ENCODE measurements around the gene CTPS2. TPM values are rescaled to one million over a fixed set of nuclear protein-coding genes. Genes with fewer than 3 reads are reported as not detected.
A peak's percentile ranks its signal among the peaks of the same experiment; 100 is the strongest.

CTPS2 gene
- total RNA-seq, 1 donor from 2014 or later: 11.4 TPM

DNA sequence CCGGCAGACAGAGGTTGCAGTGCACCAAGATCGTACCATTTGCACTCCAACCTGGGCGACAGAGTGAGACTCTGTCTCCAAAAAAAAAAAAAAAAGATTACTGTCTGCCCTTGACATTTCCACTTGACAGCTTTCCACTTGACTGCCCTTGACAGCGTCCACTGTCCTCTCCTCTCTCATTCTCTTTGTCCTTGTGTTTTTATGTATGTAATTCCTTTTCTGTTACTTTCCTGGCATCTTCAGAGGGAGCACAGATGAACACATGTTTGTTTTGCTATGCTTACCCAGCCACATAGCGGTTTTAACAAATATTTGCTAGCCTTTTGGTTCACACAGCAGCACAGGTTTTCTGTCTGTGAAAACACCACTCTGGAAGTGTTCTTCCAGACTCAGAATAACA is 33.2 kb upstream of the CTPS2 start:
- Histone ChIP-seq H3K79me2 (ENCODE audit: insufficient read depth, low read length) (no peaks in the 10 kb centered on the region), H3K36me3 (ENCODE audit: insufficient read depth, low read length) (peaks cover 11% of the 10 kb centered on the region), H3K4me2 (ENCODE audit: low read length) (no peak overlapping the region), H3K27ac (ENCODE audit: low read depth, low read length) (no peak overlapping the region), H3K4me3 (ENCODE audit: insufficient read depth, low read depth, low read length) (no peak overlapping the region), H3K27me3 (ENCODE audit: insufficient read depth, low read length) (no peaks in the 10 kb centered on the region), H3K4me1 (ENCODE audit: insufficient read depth, low read length) (peaks cover 9% of the 10 kb centered on the region), H2AFZ (ENCODE audit: low read depth, low read length) (no peak overlapping the region), H4K20me1 (ENCODE audit: insufficient read depth, low read length) (peaks cover 5% of the 10 kb centered on the region), H3K9ac (ENCODE audit: low read length) (no peak overlapping the region), H3K9me3 (ENCODE audit: insufficient read depth, low read depth, low read length) (no peaks in the 10 kb centered on the region)
- FAIRE-seq (no peak), DNase-seq (ENCODE audit: low read depth) (no peak)
- Mint-ChIP-seq H3K9me3 (ENCODE audit: unreplicated experiment) (no peaks in the 10 kb centered on the region), H3K27ac (ENCODE audit: unreplicated experiment) (no peak overlapping the region), H3K4me3 (ENCODE audit: unreplicated experiment) (no peak overlapping the region), H3K36me3 (ENCODE audit: low read depth, unreplicated experiment) (peaks cover 4% of the 10 kb centered on the region), H3K4me1 (ENCODE audit: low read depth, unreplicated experiment) (peaks cover 9% of the 10 kb centered on the region), H3K27me3 (ENCODE audit: low read depth, unreplicated experiment) (no peaks in the 10 kb centered on the region)
- TF ChIP-seq EZH2 (IDR thresholded peaks at IDR 0.05; ENCODE audit: insufficient read depth, low read length): no peak
- TF ChIP-seq, protein P1, sequence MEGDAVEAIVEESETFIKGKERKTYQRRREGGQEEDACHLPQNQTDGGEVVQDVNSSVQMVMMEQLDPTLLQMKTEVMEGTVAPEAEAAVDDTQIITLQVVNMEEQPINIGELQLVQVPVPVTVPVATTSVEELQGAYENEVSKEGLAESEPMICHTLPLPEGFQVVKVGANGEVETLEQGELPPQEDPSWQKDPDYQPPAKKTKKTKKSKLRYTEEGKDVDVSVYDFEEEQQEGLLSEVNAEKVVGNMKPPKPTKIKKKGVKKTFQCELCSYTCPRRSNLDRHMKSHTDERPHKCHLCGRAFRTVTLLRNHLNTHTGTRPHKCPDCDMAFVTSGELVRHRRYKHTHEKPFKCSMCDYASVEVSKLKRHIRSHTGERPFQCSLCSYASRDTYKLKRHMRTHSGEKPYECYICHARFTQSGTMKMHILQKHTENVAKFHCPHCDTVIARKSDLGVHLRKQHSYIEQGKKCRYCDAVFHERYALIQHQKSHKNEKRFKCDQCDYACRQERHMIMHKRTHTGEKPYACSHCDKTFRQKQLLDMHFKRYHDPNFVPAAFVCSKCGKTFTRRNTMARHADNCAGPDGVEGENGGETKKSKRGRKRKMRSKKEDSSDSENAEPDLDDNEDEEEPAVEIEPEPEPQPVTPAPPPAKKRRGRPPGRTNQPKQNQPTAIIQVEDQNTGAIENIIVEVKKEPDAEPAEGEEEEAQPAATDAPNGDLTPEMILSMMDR (IDR thresholded peaks at IDR 0.05; ENCODE audit: insufficient read depth, low read depth, low read length): no peak

DNA sequence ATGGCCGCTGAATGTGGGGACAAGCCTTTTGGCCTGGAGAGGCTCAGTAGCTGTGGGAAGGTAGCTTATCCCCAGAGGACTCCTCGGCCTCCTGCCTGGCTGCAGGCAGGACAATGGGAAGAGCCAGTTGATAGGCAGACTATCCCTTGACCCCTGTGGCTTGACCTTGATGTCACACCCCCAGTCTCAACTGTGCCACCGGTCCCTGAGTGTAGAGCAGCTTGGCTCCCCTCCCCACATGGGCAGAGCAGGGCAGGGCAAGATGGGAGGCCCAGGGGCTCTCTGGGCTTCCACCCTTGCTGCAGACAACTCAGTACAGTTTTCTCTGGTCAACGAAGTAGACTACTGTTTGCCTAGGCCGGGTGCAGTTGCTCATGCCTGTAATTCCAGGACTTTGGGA is 32.6 kb upstream of the CTPS2 start:
- H3K36me3 ChIP-seq (ENCODE audit: insufficient read depth, low read length): peaks cover 11% of the 10 kb centered on the region
- no peak overlapping the region for H2AFZ ChIP-seq (ENCODE audit: low read depth, low read length)
- H3K79me2 ChIP-seq (ENCODE audit: insufficient read depth, low read length): no peaks in the 10 kb centered on the region
- Mint-ChIP-seq H3K9me3 (ENCODE audit: unreplicated experiment) (no peaks in the 10 kb centered on the region), H3K36me3 (ENCODE audit: low read depth, unreplicated experiment) (peaks cover 4% of the 10 kb centered on the region), H3K4me1 (ENCODE audit: low read depth, unreplicated experiment) (peaks cover 9% of the 10 kb centered on the region), H3K27ac (ENCODE audit: unreplicated experiment) (no peak overlapping the region), H3K4me3 (ENCODE audit: unreplicated experiment) (no peak overlapping the region), H3K27me3 (ENCODE audit: low read depth, unreplicated experiment) (no peaks in the 10 kb centered on the region)
- H3K27ac ChIP-seq (ENCODE audit: low read depth, low read length): no peak overlapping the region
- no peak overlapping the region for H3K4me3 ChIP-seq (ENCODE audit: insufficient read depth, low read depth, low read length)
- H3K27me3 ChIP-seq (ENCODE audit: insufficient read depth, low read length): no peaks in the 10 kb centered on the region
- H4K20me1 ChIP-seq (ENCODE audit: insufficient read depth, low read length): peaks cover 5% of the 10 kb centered on the region
- no peak for DNase-seq (ENCODE audit: low read depth)
- no peak overlapping the region for H3K9ac ChIP-seq (ENCODE audit: low read length)
- no peak overlapping the region for H3K4me2 ChIP-seq (ENCODE audit: low read length)
- H3K4me1 ChIP-seq (ENCODE audit: insufficient read depth, low read length): peaks cover 9% of the 10 kb centered on the region
- peak; percentile 56 for FAIRE-seq
- TF ChIP-seq, protein P1 (IDR thresholded peaks at IDR 0.05; ENCODE audit: insufficient read depth, low read depth, low read length): no peak
- no peak for TF ChIP-seq EZH2 (IDR thresholded peaks at IDR 0.05; ENCODE audit: insufficient read depth, low read length)
- H3K9me3 ChIP-seq (ENCODE audit: insufficient read depth, low read depth, low read length): no peaks in the 10 kb centered on the region

DNA sequence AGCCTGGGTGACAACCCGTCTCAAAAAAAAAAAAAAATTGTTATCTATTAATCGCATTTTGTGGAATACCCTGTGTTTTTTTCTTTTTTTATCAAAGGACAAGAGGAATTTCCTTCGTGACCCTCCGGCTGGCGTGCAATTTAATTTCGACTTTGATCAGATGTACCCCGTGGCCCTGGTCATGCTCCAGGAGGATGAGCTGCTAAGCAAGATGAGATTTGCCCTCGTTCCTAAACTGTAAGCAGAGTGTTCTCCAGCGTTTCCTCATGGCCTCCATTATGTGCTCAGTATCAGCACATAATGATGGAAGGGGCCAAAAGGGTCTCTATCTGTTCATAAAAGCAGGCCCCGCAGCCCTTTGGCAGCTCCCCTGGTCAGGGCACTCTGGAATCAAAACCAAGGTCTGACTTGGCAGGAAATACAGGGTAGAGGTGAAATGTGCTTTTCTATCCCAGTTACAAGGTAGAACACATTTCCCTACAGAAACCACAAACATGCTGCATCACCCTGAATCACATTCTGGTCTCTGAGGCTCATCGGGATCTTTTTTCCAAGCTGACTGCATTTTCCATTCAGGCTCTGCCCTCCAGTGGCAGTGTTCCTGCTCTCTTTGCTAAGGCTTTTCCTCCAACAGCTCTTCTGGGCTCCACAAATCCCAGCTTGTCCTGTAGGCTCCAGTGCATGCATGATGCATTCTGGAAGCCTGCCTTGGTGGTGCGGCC is 31.3 kb upstream of the CTPS2 start:
- peak overlapping the region; percentile 61 for H3K27ac ChIP-seq (ENCODE audit: low read depth, low read length)
- no peaks in the 10 kb centered on the region for H3K79me2 ChIP-seq (ENCODE audit: insufficient read depth, low read length)
- H3K4me3 Mint-ChIP-seq (ENCODE audit: unreplicated experiment): no peak overlapping the region
- H3K4me2 ChIP-seq (ENCODE audit: low read length): peak overlapping the region; percentile 64
- no peak overlapping the region for H2AFZ ChIP-seq (ENCODE audit: low read depth, low read length)
- TF ChIP-seq, protein P1 (IDR thresholded peaks at IDR 0.05; ENCODE audit: insufficient read depth, low read depth, low read length): peak; percentile 49
- no peak for TF ChIP-seq EZH2 (IDR thresholded peaks at IDR 0.05; ENCODE audit: insufficient read depth, low read length)
- peak overlapping the region; percentile 46 for H3K9ac ChIP-seq (ENCODE audit: low read length)
- no peak overlapping the region for H3K4me3 ChIP-seq (ENCODE audit: insufficient read depth, low read depth, low read length)
- peak overlapping the region; percentile 91 for H3K27ac Mint-ChIP-seq (ENCODE audit: unreplicated experiment)
- no peaks in the 10 kb centered on the region for H3K9me3 Mint-ChIP-seq (ENCODE audit: unreplicated experiment)
- DNase-seq (ENCODE audit: low read depth) (peak; percentile 87), FAIRE-seq (peak; percentile 100)
- peaks cover 9% of the 10 kb centered on the region for H3K4me1 Mint-ChIP-seq (ENCODE audit: low read depth, unreplicated experiment)
- H4K20me1 ChIP-seq (ENCODE audit: insufficient read depth, low read length): peaks cover 5% of the 10 kb centered on the region
- H3K4me1 ChIP-seq (ENCODE audit: insufficient read depth, low read length): peaks cover 9% of the 10 kb centered on the region
- H3K36me3 Mint-ChIP-seq (ENCODE audit: low read depth, unreplicated experiment): peaks cover 6% of the 10 kb centered on the region
- no peaks in the 10 kb centered on the region for H3K9me3 ChIP-seq (ENCODE audit: insufficient read depth, low read depth, low read length)
- H3K27me3 Mint-ChIP-seq (ENCODE audit: low read depth, unreplicated experiment): no peaks in the 10 kb centered on the region
- H3K27me3 ChIP-seq (ENCODE audit: insufficient read depth, low read length): no peaks in the 10 kb centered on the region
- peaks cover 11% of the 10 kb centered on the region for H3K36me3 ChIP-seq (ENCODE audit: insufficient read depth, low read length)
